Endothelial cell of umbilical vein (primary cell): Measurements from ENCODE around the gene NMRAL1. TPM values are rescaled to one million over a fixed set of nuclear protein-coding genes. Genes with fewer than 3 reads are reported as not detected.

Experiments
- BruUV-seq: library from RNA; stranded (reverse); fragments of 400-500 nt; replicated peaks from 2 replicates; lab custom pipeline; 2021; lab: Mats Ljungman, UMichigan
- CTCF ChIA-PET: fragments of 300-600, 350-600 bp; sonication (Branson Sonifier 250); formaldehyde crosslinking; loops from one replicate; lab custom pipeline; 2021; ENCODE audit warnings: antibody characterized with exemption, inconsistent platforms; lab: Charles Lee
- POLR2A ChIA-PET: fragments of 300-600, 350-600 bp; sonication (Branson Sonifier 250); formaldehyde crosslinking; loops from one replicate; lab custom pipeline; 2021; ENCODE audit warnings: antibody characterized with exemption, inconsistent platforms; lab: Charles Lee
- DNase-seq: peaks from one replicate; pipeline ENCODE4 v3.0.0-alpha.2; 2011; ENCODE audit warnings: low read depth, low spot score
- FAIRE-seq: peaks from 2 replicates; lab custom pipeline; 2011; peaks lifted over from hg19 to GRCh38; lab: Jason Lieb, UNC
- H2AFZ ChIP-seq: 2 replicates; pipeline ENCODE4 v1.6.0; 2012; ENCODE audit warnings: low read depth, low read length, control low read depth, inconsistent platforms
- H3K27ac ChIP-seq: 2 replicates; pipeline ENCODE4 v1.5.1; 2011; ENCODE audit warnings: low read depth, mild to moderate bottlenecking, control low read depth, low read length, moderate library complexity; ENCODE audit not compliant: insufficient read depth
- H3K27me3 ChIP-seq, 2 experiments: 2 replicates each; pipeline versions ENCODE4 v1.6.0 to v1.6.1; 2011; ENCODE audit warnings: low read length in 2 of 2, mixed read lengths in 1 of 2; ENCODE audit not compliant: control insufficient read depth in 2 of 2, insufficient read depth in 2 of 2
- H3K36me3 ChIP-seq, 2 experiments: 2 replicates in 1 of 2; 3 replicates in 1 of 2; pipeline ENCODE4 v1.5.1; 2011; ENCODE audit warnings: low read length in 2 of 2, mild to moderate bottlenecking in 1 of 2, moderate library complexity in 1 of 2; ENCODE audit not compliant: control insufficient read depth in 2 of 2, insufficient read depth in 2 of 2; ENCODE audit errors: extremely low read depth in 1 of 2
- H3K4me1 ChIP-seq: 3 replicates; pipeline ENCODE4 v1.5.1; 2011; ENCODE audit warnings: mild to moderate bottlenecking, low read length; ENCODE audit not compliant: control insufficient read depth, insufficient read depth; ENCODE audit errors: extremely low read depth
- H3K4me2 ChIP-seq: 2 replicates; pipeline ENCODE4 v1.6.1; 2011; ENCODE audit warnings: low read length, control low read depth, mixed read lengths; ENCODE audit not compliant: insufficient read depth
- H3K4me3 ChIP-seq, 3 experiments: fragments of 200-600 bp in 1 of 3; sonication (generic), shearing (Covaris generic) in 1 of 3; replicated peaks in 1 of 3; 2 replicates each; pipeline ENCODE4 v1.5.1; 2011 to 2016; ENCODE audit warnings: control low read depth in 3 of 3, low read length in 3 of 3, mild to moderate bottlenecking in 2 of 3, inconsistent platforms in 1 of 3, low read depth in 1 of 3, moderate library complexity in 1 of 3; ENCODE audit not compliant: insufficient read depth in 1 of 3
- H3K79me2 ChIP-seq: 2 replicates; pipeline ENCODE4 v1.6.0; 2012; ENCODE audit warnings: low read length, inconsistent platforms; ENCODE audit not compliant: control insufficient read depth, insufficient read depth
- H3K9ac ChIP-seq: replicated peaks from 2 replicates; pipeline ENCODE3; 2011; ENCODE audit warnings: low read length, control low read depth; ENCODE audit not compliant: insufficient read depth; ENCODE audit errors: extremely low read depth
- H3K9me1 ChIP-seq: replicated peaks from 3 replicates; pipeline ENCODE4 v1.6.0; 2011; ENCODE audit warnings: mild to moderate bottlenecking, low read length; ENCODE audit not compliant: control insufficient read depth, insufficient read depth; ENCODE audit errors: extremely low read depth
- H3K9me3 ChIP-seq: replicated peaks from 2 replicates; pipeline ENCODE4 v1.5.1; 2012; ENCODE audit warnings: low read length, inconsistent platforms; ENCODE audit not compliant: control insufficient read depth, insufficient read depth
- H4K20me1 ChIP-seq: replicated peaks from 2 replicates; pipeline ENCODE3; 2011; ENCODE audit warnings: mild to moderate bottlenecking, low read length; ENCODE audit not compliant: control insufficient read depth, insufficient read depth; ENCODE audit errors: extremely low read depth
- CTCF ChIP-seq, 2 donors: IDR thresholded peaks; 1 replicate in 1 of 2; 2 replicates in 1 of 2; pipeline ENCODE4 v1.5.1; 2011; ENCODE audit warnings: low read length in 2 of 2, mild to moderate bottlenecking in 2 of 2, moderate library complexity in 2 of 2, control low read depth in 1 of 2, inconsistent platforms in 1 of 2, low read depth in 1 of 2; ENCODE audit not compliant: insufficient read depth in 1 of 2; ENCODE audit errors: extremely low read depth in 1 of 2
- EZH2 ChIP-seq: IDR thresholded peaks from 2 replicates; pipeline ENCODE4 v1.6.1; 2012; ENCODE audit warnings: borderline replicate concordance, low read depth, mild to moderate bottlenecking, moderate library complexity, low read length, inconsistent platforms; ENCODE audit not compliant: severe bottlenecking
- FOS ChIP-seq: IDR thresholded peaks from 2 replicates; pipeline ENCODE4 v1.6.1; 2011; ENCODE audit warnings: mild to moderate bottlenecking, low read length, moderate library complexity, borderline replicate concordance; ENCODE audit not compliant: insufficient read depth
- GATA2 ChIP-seq: IDR thresholded peaks from 2 replicates; pipeline ENCODE4 v1.7.0; 2011; ENCODE audit warnings: low read depth, mild to moderate bottlenecking, moderate library complexity, mixed read lengths, low read length; ENCODE audit not compliant: insufficient read length, insufficient read depth
- JUN ChIP-seq: IDR thresholded peaks from 2 replicates; pipeline ENCODE4 v1.6.1; 2011; ENCODE audit warnings: borderline replicate concordance, low read depth; ENCODE audit not compliant: insufficient read length, insufficient read depth
- MYC ChIP-seq: IDR thresholded peaks from one replicate; pipeline ENCODE4 v1.6.1; 2011; ENCODE audit warnings: mild to moderate bottlenecking, low read depth, low read length
- POLR2A ChIP-seq: IDR thresholded peaks from 2 replicates; pipeline ENCODE4 v1.6.1; 2012; ENCODE audit warnings: low read depth, mild to moderate bottlenecking, control low read depth, low read length
- POLR2AphosphoS5 ChIP-seq: IDR thresholded peaks from 2 replicates; pipeline ENCODE4 v1.6.1; 2012; ENCODE audit warnings: low read depth, mild to moderate bottlenecking, control low read depth, low read length, moderate library complexity; ENCODE audit not compliant: insufficient read depth
- dilution Hi-C: fragments of 300-500 bp; cut with MboI; formaldehyde crosslinking; loops from one replicate; pipeline ENCODE4 v1.15.0; 2019; ENCODE audit warnings: low sequenced_read_pairs; ENCODE audit not compliant: extremely low pct_ligation_motif_present
- intact Hi-C: fragments of 100-400 bp; cut with micrococcal nuclease; formaldehyde crosslinking; loops from one replicate; pipeline ENCODE4 v1.10.0; 2022
- polyA plus RNA-seq, 4 experiments: library from polyadenylated mRNA; depleted of rRNA in 3 of 4; stranded (reverse) in 3 of 4; unstranded in 1 of 4; fragments of >200 nt; gene quantifications; 2 replicates each; pipeline versions ENCODE4 v1.2.1 to v1.2.3, GENCODE V29; 2011 to 2012; ENCODE audit warnings: missing spikeins in 1 of 4
- total RNA-seq: library from RNA; stranded (reverse); gene quantifications from 2 replicates; pipeline ENCODE4 v1.2.3, GENCODE V29; 2021
- TF ChIP-seq, protein P1 (sequence below): IDR thresholded peaks from 2 replicates; pipeline ENCODE4 v1.6.1; 2011; ENCODE audit not compliant: insufficient read depth, insufficient read length

NMRAL1 gene
- total and polyA plus RNA-seq, 2 donors (not counting 3 experiments of a cell fraction or from before 2014, with no cell fraction given), result 48.0 to 84.4 TPM

DNA sequence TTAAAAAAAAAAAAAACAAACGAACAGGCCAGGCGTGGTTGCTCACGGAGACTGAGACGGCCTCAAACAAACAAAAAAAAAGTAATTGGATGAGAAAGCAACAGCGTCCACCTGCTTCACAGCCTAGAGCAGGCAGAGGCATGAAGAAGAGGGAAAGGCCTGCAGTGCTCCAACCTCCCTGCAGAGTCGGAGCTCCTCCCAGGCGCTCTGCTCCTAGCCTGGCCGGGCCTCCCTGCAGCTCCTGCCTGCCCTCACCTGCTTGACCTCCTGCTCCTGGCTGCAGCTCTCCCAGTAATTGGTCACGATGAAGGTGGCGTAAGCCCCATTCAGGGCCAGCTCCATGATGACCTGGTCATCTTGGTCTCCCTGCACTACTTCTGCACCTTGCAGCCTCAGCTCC is 5.5 kb downstream of the NMRAL1 start:
- peaks cover 3% of the 10 kb centered on the region for H3K4me1 ChIP-seq
- no peaks in the 10 kb centered on the region for H3K27me3 ChIP-seq
- peaks cover 4 to 21% of the 10 kb centered on the region in 2 experiments for H3K36me3 ChIP-seq
- no peaks in the 10 kb centered on the region for H4K20me1 ChIP-seq
- no peak overlapping the region for H3K9ac ChIP-seq
- peaks cover under 1% of the 10 kb centered on the region for H3K79me2 ChIP-seq
- TF ChIP-seq POLR2AphosphoS5, result no peak
- no peak for TF ChIP-seq FOS
- TF ChIP-seq CTCF (IDR thresholded peaks at IDR 0.05; ENCODE audit: extremely low read depth in 1 of 2, insufficient read depth in 1 of 2, low read depth in 1 of 2, low read length in 2 of 2), result no peak
- no peak for TF ChIP-seq GATA2
- no peak for TF ChIP-seq JUN
- no peak for TF ChIP-seq EZH2
- TF ChIP-seq POLR2A, result no peak
- no peak for TF ChIP-seq MYC
- TF ChIP-seq, protein P1, sequence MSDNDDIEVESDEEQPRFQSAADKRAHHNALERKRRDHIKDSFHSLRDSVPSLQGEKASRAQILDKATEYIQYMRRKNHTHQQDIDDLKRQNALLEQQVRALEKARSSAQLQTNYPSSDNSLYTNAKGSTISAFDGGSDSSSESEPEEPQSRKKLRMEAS, result no peak
- dilution Hi-C loops (no loop called here), intact Hi-C loops (no loop called here)
- H3K9me1 ChIP-seq, result no peaks in the 10 kb centered on the region
- H3K27ac ChIP-seq, result no peak overlapping the region
- no TSS peak for BruUV-seq
- ChIA-PET POLR2A (no interaction called here), CTCF (interaction anchor here (0.7 to 1.2 kb wide), 2 partner anchors 80 to 221 kb away, joined by 3 read pairs; no protein-coding TSS in a partner anchor)
- no peak overlapping the region for H2AFZ ChIP-seq
- H3K4me3 ChIP-seq, result no peak overlapping the region
- DNase-seq (no peak), FAIRE-seq (no peak)
- H3K4me2 ChIP-seq, result no peak overlapping the region
- no peaks in the 10 kb centered on the region for H3K9me3 ChIP-seq
